Activated T-cell treated with anti-CD3 and anti-CD28 coated beads, Interleukin-2, amount 50 U/mL, for 4 hours (primary cell): ENCODE data around the gene TMEM60. TPM values are rescaled to one million over a fixed set of nuclear protein-coding genes. Genes with fewer than 3 reads are reported as not detected.
"Not testable (repeated sequence)": the region's sequence is repeated elsewhere in the genome, so short reads cannot be mapped to it uniquely, and the experiment has no call there.

Source experiments
- ATAC-seq, 2 donors: fragments of 200-7000 bp; cut with Tn5 transposase; one replicate each; pipeline ENCODE4 v1.10.0; 2021
- DNase-seq: peaks from one replicate; pipeline ENCODE4 v3.0.0-alpha.2; 2020
- H3K27me3 Mint-ChIP-seq: one replicate; pipeline ENCODE4 v1.8.0; 2021; ENCODE audit warnings: low read depth, mixed read lengths
- H3K36me3 Mint-ChIP-seq: one replicate; pipeline ENCODE4 v1.8.0; 2022; ENCODE audit warnings: mixed read lengths; ENCODE audit not compliant: insufficient read depth
- H3K4me1 Mint-ChIP-seq: one replicate; pipeline ENCODE4 v1.8.0; 2021; ENCODE audit warnings: low read depth, mixed read lengths
- H3K4me3 Mint-ChIP-seq: one replicate; pipeline ENCODE4 v1.8.0; 2021; ENCODE audit warnings: mild to moderate bottlenecking, moderate library complexity, mixed read lengths
- H3K9me3 Mint-ChIP-seq: one replicate; pipeline ENCODE4 v1.8.0; 2021; ENCODE audit warnings: mixed read lengths
- total RNA-seq, 3 donors: library from RNA; stranded (reverse); gene quantifications; one replicate each; pipeline ENCODE4 v1.2.1, GENCODE V29; 2021

TMEM60 gene, protein sequence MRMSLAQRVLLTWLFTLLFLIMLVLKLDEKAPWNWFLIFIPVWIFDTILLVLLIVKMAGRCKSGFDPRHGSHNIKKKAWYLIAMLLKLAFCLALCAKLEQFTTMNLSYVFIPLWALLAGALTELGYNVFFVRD
- total RNA-seq, result 1 to 10 TPM; 5.5 to 7.8 (median 6.3) TPM

DNA sequence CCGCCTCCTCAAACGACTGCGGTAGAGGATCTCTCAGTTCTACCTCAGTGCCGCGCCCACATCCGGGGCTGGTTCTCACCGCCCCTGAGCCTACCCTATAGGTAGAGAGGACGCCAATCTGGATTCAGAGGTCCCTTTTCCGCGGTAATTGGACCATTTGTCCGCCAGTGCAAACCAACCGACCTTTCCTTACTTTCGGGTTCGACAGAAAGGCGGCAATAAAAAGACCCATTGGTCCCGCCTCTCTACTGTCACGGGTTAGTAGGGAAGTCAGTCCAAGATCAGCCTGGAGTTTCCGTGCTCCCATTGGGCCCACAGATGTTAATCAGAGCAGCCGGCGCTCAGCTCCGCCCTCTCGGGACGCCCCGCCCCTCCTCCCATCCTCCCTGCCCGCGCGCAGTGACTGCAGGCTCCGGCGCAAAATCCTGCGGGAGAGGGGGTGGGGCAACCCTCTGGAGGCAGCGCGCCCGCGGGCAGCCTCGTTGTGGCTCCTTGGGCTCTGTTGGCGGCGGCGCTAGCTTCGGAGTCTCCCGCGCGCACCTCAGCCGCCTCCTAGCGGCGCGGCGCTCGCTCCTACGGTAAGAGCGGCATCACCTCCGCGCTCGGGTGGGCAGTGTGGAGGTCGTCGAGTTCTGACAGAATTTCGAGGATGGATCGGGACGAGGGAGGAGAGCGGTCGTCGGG is at the start of gene TMEM60, which contains the start of gene PHTF2:
TSS of gene TMEM60 (minus strand) at position 41 of the 684 bp plus-strand sequence. CDS start 4,061 bp downstream, outside the sequence.
TSS of gene PHTF2 (plus strand) at position 380 of the 684 bp plus-strand sequence.
- no peaks in the 10 kb centered on the region for H3K9me3 Mint-ChIP-seq
- ATAC-seq (peak; percentile 91 to 92), DNase-seq (peak; percentile 83)
- H3K36me3 Mint-ChIP-seq, result peaks cover 6% of the 10 kb centered on the region
- peak within 1 kb of the TSS; percentile 98 for H3K4me3 Mint-ChIP-seq
- H3K4me1 Mint-ChIP-seq, result peaks cover 73% of the 10 kb centered on the region
- H3K27me3 Mint-ChIP-seq, result no peaks in the 10 kb centered on the region

DNA sequence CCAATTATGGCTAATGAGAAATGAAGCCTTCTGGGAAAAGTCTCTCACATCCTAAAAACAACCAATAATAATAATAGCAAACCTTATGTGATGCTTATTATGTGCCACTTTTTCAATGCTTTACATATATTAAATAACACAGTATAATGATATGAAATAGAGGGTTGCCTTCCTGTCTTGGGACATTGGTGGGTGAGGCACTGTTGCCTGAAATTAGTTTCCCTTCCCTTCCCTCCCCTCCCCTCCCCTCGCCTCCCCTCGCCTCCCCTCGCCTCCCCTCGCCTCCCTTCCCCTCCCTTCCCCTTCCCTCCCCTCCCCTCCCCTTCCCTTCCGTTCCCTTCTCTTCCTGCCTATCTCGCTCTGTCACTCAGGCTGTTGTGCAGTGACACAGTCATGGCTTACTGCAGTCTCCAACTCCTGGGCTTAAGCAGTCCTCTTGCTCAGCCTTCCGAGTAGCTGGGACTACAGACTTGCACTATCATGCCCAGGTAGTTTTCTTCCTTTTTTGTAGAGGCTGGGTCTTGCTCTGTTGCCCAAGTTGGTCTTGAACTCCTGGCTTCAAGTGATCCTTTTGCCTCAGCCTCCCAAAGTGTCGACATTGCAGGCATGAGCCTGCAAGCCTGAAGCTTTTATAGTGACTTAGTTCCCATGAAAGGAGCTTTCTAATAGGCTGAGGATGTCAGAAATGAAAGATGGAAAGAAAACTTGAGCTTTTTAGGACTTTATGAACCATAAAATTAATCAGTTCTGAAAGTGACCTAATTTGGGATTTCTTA is 48.3 kb upstream of the TMEM60 start:
- no peak for ATAC-seq
- Mint-ChIP-seq H3K4me3 (no peak overlapping the region), H3K4me1 (peaks cover 26% of the 10 kb centered on the region), H3K27me3 (no peaks in the 10 kb centered on the region), H3K36me3 (peaks cover 19% of the 10 kb centered on the region), H3K9me3 (no peaks in the 10 kb centered on the region)
- DNase-seq, result no peak

DNA sequence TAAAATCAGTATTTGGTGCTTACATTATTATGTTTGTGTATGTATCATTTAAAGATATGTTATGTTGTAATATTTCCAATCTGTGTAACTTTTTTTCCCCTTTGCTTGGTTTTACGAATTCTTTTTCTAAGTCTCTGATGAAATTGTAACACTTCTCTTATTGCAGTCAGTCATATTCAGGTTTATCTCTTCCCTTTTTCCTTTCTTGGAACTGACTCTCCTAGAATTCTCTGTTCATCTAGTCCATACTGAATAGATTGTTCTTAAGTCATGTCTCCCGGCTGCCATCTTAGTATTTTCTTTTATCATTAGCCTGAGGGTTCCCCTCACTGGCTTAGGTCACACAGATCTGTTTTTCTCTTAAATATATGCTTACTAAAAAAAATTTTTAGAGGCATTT is 45.0 kb upstream of the TMEM60 start:
- ATAC-seq (no peak), DNase-seq (no peak)
- Mint-ChIP-seq H3K4me3 (no peak overlapping the region), H3K27me3 (no peaks in the 10 kb centered on the region), H3K4me1 (peaks cover 18% of the 10 kb centered on the region), H3K9me3 (no peaks in the 10 kb centered on the region), H3K36me3 (peaks cover 18% of the 10 kb centered on the region)

DNA sequence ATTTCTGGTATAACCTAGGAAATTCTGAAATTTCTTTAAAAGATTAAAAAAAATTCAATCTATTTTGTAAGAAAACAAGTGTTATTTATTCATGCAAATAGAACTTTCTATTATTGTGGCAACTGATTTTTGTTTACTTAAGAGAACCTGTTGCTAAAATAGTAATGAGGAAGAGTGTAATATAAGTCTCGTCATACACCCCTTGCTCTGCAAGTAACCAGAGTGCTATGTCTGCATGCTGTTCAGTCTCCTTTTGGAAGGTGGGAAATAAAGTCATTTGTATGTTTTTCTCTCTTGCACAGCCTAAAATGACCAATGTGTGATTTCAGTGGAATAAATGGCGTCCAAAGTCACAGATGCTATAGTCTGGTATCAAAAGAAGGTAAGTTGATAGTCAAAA is 41.7 kb upstream of the TMEM60 start:
- Mint-ChIP-seq H3K9me3 (peaks cover 3% of the 10 kb centered on the region), H3K27me3 (no peaks in the 10 kb centered on the region), H3K36me3 (peaks cover 17% of the 10 kb centered on the region), H3K4me1 (peaks cover 18% of the 10 kb centered on the region), H3K4me3 (no peak overlapping the region)
- ATAC-seq, result no peak
- no peak for DNase-seq

DNA sequence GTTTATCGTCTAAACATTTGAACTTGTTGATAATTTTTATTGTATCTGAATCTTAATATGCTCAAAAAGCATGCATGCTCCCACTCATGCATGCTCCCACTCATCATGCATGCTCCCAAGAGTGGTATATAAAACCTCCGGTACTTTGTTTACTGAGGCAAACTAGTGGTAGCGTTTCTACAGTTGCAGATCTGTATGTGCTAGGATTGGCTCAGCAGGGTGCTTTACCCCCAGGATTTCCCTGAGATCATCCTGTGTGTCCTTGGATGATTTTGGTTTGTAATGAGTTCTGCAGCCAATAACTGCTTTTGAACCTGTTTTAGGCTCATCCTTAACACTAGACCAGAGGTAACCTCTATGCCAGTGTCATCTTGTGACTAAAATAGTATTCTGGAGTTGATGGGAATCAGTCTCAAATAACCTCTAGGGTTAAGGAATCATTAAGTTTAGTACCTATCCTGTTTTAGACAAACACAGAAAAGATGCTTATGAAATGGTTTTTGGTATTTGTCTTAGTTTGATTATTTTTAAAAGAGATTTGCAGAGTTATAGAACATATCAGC is 40.8 kb upstream of the TMEM60 start:
- Mint-ChIP-seq H3K4me1 (peaks cover 25% of the 10 kb centered on the region), H3K36me3 (peaks cover 15% of the 10 kb centered on the region), H3K9me3 (peaks cover 3% of the 10 kb centered on the region), H3K27me3 (no peaks in the 10 kb centered on the region), H3K4me3 (no peak overlapping the region)
- DNase-seq, result no peak
- ATAC-seq, result no peak

DNA sequence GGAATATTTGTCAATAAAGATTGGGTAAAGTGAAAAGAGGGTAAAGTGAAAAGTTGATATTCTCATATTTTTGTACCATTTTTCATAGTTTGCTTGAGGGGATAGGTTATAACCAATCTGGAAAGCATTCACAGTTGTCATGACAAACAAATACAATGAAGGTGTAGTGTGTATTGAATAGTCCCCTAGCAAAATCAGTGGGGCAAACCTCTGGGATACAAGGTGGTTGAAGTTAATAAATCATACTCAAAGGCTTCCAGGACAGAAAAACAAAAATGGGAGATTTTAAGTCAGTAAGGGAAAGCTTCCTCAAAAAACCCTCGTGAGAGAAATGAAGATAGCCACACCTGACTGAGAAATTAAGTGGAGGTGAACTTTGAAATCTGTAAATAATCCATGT is 39.7 kb upstream of the TMEM60 start:
- DNase-seq (no peak), ATAC-seq (no peak)
- Mint-ChIP-seq H3K4me1 (peaks cover 33% of the 10 kb centered on the region), H3K4me3 (no peak overlapping the region), H3K36me3 (peaks cover 10% of the 10 kb centered on the region), H3K27me3 (no peaks in the 10 kb centered on the region), H3K9me3 (peaks cover 3% of the 10 kb centered on the region)

DNA sequence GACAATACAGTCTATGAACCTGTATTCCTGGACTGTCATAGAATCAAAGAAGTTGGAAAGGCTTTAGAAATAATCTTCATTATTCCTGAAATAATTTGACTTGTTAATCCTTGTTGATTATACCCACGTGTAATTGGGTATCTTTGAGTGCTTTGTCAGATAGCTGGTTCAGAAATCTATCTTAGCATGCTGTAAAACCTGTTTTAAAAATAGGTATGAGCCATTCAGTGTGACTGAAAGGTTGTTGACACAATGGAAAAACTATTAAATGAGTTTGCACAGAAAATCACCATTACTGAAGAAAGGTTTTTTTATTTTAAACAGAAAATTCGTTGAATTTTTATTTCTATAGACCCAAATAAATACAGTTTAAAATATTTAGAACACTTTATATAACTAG is 39.0 kb upstream of the TMEM60 start:
- Mint-ChIP-seq H3K4me1 (peaks cover 35% of the 10 kb centered on the region), H3K9me3 (peaks cover 3% of the 10 kb centered on the region), H3K27me3 (no peaks in the 10 kb centered on the region), H3K36me3 (peaks cover 6% of the 10 kb centered on the region), H3K4me3 (no peak overlapping the region)
- ATAC-seq, result no peak
- DNase-seq, result no peak

DNA sequence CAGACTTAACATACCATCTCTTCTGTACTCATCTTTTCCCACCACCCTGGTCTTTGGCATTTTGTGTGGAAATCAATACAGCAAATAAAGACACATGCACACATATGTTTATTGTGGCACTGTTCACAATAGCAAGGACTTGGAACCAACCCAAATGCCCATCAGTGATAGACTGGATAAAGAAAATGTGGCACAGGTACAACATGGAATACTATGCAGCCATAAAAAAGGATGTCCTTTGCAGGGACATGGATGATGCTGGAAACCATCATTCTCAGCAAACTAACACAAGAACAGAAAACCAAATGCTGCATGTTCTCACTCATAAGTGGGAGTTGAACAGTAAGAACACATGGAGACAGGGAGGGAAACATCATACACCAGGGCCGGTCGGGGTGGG is 38.2 kb upstream of the TMEM60 start:
- not testable (repeated sequence) for H3K36me3 Mint-ChIP-seq, H3K27me3 Mint-ChIP-seq, DNase-seq, H3K4me3 Mint-ChIP-seq, ATAC-seq, H3K9me3 Mint-ChIP-seq
- peaks cover 43% of the 10 kb centered on the region for H3K4me1 Mint-ChIP-seq

DNA sequence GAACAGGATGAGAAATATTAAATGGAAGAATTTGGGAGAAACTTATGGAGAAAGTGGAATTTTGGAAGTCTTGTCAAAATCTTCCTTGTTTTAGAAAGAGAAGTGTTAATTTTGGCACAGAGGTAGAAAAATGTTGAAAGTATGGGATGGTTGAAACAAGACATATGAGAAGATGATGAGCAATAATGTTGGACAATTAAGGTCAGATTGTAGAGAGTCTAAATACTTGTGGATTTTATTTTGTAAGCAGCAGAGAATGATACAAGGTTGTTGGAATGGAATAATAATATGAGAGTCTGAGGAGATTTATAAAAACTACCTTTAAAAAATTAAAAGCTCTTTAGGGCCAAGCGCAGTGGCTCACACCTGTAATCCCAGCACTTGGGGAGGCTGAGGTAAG is 34.9 kb upstream of the TMEM60 start:
- Mint-ChIP-seq H3K9me3 (peaks cover 3% of the 10 kb centered on the region), H3K27me3 (no peaks in the 10 kb centered on the region), H3K4me1 (peaks cover 56% of the 10 kb centered on the region), H3K36me3 (peaks cover 5% of the 10 kb centered on the region), H3K4me3 (peak overlapping the region; percentile 12)
- no peak for DNase-seq
- no peak for ATAC-seq

DNA sequence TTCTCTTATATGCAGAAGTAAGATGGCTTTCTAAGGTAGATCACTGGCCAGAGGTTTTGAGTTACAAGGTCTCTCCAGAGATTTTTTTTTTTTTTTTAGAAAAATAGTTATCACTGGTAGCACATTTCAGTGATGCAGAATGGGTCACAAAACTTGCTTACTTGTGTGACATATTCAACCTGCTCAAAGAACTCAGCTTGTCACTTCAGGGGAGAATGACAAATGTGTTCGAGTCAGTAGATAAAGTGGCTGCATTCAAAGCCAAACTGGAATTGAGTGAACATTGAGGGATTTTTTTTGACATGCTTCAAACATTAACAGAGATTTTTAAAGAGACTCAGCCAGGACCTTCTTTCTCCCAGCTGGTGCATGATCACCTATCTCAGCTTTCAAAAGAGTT is 33.7 kb upstream of the TMEM60 start:
- no peak for DNase-seq
- no peak for ATAC-seq
- H3K36me3 Mint-ChIP-seq, result peaks cover 5% of the 10 kb centered on the region
- H3K4me3 Mint-ChIP-seq, result peak overlapping the region; percentile 16
- H3K4me1 Mint-ChIP-seq, result peaks cover 56% of the 10 kb centered on the region
- no peaks in the 10 kb centered on the region for H3K27me3 Mint-ChIP-seq
- peaks cover 3% of the 10 kb centered on the region for H3K9me3 Mint-ChIP-seq

DNA sequence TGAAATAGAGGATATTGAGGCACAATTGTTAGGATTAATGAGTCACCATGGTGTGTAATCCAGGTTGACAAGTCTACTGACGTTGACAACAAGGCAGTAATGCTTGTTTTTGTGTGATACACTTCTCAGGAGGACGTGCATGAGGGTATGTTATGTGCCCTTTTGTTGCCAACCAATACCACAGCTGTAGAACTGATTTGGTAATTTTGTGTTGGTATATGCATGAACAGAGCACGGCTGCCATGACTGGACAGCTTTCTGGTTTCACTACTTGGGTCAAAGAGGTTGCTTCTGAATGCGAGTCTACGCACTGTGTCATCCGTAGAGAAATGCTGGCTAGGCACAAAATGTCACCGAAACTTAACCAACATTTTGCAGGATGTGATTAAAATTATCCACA is 33.2 kb upstream of the TMEM60 start:
- Mint-ChIP-seq H3K4me3 (peak overlapping the region; percentile 16), H3K9me3 (peaks cover 6% of the 10 kb centered on the region), H3K4me1 (peaks cover 61% of the 10 kb centered on the region), H3K36me3 (peaks cover 6% of the 10 kb centered on the region), H3K27me3 (no peaks in the 10 kb centered on the region)
- ATAC-seq (peak; percentile 78 to 82), DNase-seq (no peak)

DNA sequence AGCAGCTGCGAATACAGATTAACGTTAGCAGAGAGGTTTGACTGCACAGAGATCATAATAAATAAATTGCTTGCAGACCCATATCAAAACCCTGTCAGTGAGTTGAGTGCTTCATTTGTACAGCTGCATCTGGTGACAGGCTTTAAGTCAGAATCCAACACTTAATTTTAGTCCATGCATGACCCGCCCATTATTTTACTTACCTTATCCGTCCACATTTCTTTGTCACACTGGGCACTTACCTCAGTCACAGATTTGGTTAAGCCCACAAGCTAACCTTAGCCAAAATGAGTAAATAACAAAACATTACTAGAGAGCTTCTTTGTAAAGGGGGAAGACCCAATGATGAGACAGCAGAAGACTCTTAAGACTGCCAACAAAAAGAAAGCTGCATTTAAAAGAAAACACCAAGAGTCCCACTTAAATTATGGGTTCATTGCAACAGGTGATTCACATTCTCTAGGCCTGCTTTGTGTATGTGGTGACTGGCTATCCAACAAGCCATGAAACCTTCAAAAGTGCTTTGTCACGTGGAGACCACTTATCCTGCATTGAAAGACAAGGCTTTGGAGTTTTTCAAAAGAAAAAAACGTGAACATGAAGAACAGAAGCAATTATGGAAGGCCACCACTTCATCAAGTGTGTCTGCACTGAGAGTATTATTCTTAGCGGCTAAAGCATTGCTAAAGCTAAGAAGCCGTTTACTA is 32.6 kb upstream of the TMEM60 start:
- DNase-seq (no peak), ATAC-seq (no peak)
- peaks cover 6% of the 10 kb centered on the region for H3K36me3 Mint-ChIP-seq
- H3K4me1 Mint-ChIP-seq, result peaks cover 63% of the 10 kb centered on the region
- H3K27me3 Mint-ChIP-seq, result no peaks in the 10 kb centered on the region
- H3K4me3 Mint-ChIP-seq, result no peak overlapping the region
- H3K9me3 Mint-ChIP-seq, result peaks cover 10% of the 10 kb centered on the region

DNA sequence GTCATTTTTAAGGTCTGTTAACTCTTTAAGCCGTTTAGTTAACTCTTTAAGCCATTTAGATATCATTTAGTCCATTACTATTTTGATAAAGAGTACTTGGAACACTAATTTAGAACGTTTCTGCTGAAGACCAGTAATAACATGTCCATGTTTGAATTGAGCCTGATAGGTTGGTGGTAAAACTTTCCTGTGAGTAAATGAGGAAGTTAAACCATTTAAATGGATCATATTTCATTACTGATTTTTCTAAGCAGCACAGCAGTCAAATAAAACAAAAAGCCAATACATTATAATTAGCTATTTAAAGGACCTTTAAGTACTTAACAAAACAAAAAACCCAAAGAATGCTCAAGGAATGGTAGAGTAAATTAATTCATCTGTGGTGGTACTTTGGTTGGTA is 29.8 kb upstream of the TMEM60 start:
- no peak for ATAC-seq
- H3K4me1 Mint-ChIP-seq, result peaks cover 58% of the 10 kb centered on the region

DNA sequence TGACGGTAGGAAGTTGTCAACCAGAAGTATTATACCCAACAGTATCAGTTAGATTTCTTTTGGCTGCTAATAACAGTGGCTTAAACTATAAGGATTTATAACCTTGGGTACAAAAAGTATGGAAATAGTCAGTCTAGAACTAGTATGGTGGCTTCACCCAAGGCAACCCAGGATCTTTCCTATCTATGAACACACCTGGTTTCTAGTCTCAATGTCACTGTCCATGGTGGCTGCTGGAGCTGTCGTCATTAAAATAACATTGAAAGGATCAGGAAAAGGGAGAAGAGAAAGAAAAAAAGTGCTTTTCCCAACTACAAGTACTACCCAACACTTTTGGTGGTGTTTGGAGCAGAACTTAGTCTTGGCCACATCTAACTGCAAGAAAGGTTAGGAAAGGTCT is 28.1 kb upstream of the TMEM60 start:
- peaks cover 50% of the 10 kb centered on the region for H3K4me1 Mint-ChIP-seq
- H3K27me3 Mint-ChIP-seq, result no peaks in the 10 kb centered on the region
- DNase-seq (no peak), ATAC-seq (no peak)
- peaks cover 36% of the 10 kb centered on the region for H3K9me3 Mint-ChIP-seq
- peaks cover 25% of the 10 kb centered on the region for H3K36me3 Mint-ChIP-seq
- H3K4me3 Mint-ChIP-seq, result no peak overlapping the region

More for the DNA sequence above, 29.8 kb upstream of the TMEM60 start:
- Mint-ChIP-seq H3K36me3 (peaks cover 15% of the 10 kb centered on the region), H3K9me3 (peaks cover 29% of the 10 kb centered on the region), H3K27me3 (no peaks in the 10 kb centered on the region), H3K4me3 (no peak overlapping the region)
- no peak for DNase-seq
